ENCODE results near the gene SYNGR2. TPM values are rescaled to one million over a fixed set of nuclear protein-coding genes. Genes with fewer than 3 reads are reported as not detected.
"Not testable (repeated sequence)": the region's sequence is repeated elsewhere in the genome, so short reads cannot be mapped to it uniquely, and the experiment has no call there.

Gene SYNGR2
- total and polyA plus RNA-seq, 8 donors, result 28.6 to 219 (median 56.6) TPM

GRCh38 chr17:78168903-78169793, 767 bp downstream of the SYNGR2 start:
- H3K36me3 ChIP-seq, result peaks cover 6 to 24% (median 21%) of the 10 kb centered on the region in 4 donors
- H3K4me1 ChIP-seq, result peaks cover 51 to 62% (median 61%) of the 10 kb centered on the region in 4 donors
- peak overlapping the region; percentile 90 to 97 (median 93) for H3K27ac ChIP-seq
- H3K9me3 ChIP-seq, result no peaks in the 10 kb centered on the region
- TF ChIP-seq POLR2AphosphoS5 (IDR thresholded peaks at IDR 0.05) (no peak), POLR2A (IDR thresholded peaks at IDR 0.05) (no peak), EP300 (IDR thresholded peaks at IDR 0.05) (no peak)
- TF ChIP-seq, protein P1, sequence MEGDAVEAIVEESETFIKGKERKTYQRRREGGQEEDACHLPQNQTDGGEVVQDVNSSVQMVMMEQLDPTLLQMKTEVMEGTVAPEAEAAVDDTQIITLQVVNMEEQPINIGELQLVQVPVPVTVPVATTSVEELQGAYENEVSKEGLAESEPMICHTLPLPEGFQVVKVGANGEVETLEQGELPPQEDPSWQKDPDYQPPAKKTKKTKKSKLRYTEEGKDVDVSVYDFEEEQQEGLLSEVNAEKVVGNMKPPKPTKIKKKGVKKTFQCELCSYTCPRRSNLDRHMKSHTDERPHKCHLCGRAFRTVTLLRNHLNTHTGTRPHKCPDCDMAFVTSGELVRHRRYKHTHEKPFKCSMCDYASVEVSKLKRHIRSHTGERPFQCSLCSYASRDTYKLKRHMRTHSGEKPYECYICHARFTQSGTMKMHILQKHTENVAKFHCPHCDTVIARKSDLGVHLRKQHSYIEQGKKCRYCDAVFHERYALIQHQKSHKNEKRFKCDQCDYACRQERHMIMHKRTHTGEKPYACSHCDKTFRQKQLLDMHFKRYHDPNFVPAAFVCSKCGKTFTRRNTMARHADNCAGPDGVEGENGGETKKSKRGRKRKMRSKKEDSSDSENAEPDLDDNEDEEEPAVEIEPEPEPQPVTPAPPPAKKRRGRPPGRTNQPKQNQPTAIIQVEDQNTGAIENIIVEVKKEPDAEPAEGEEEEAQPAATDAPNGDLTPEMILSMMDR (IDR thresholded peaks at IDR 0.05), result no peak
- H3K27me3 ChIP-seq, result no peaks in the 10 kb centered on the region
- peak overlapping the region; percentile 73 to 97 (median 92) for H3K4me3 ChIP-seq
- intact Hi-C loops (cut with DNase I; ENCODE audit: low total_unique reads), result no loop called here
- 0 to 7% (median 6%) methylated on average over 5 to 38 of the region's 38 CpGs for WGBS, 5 donors
- DNase-seq, result peak; percentile 72 to 80

DNA sequence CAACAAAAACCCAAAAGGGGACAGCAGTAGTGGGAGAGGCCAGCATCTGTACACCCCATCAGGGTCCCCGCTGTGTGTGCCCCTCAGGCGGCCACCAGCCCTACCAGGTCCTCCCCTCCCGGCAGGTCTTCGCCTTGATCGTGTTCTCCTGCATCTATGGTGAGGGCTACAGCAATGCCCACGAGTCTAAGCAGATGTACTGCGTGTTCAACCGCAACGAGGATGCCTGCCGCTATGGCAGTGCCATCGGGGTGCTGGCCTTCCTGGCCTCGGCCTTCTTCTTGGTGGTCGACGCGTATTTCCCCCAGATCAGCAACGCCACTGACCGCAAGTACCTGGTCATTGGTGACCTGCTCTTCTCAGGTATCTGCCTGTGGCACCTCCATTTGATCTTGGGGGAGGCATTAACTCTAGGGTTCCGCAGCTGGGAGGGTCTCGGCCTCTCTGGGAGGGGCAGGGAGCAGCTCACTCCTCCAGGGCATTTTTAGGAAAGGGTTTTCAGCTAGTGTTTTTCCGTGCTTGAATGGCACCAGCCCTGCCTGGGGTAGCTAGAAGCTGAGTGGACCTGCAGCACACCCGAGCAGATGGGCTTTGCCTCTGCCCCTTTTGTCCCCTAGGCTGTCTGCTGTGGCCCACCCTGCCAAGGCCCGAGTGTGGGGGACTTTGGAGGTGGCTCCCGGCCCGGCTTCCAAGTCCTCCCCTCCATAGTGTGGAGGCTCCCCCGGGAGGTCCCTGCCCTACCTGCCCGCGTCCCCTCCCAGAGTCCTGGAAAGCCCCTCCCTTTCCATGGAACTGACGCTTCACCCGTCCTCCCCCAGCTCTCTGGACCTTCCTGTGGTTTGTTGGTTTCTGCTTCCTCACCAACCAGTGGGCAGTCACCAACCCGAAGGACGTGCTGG, 2.6 kb downstream of the SYNGR2 start:
- no peak for DNase-seq
- intact Hi-C loops (cut with DNase I; ENCODE audit: low total_unique reads), result no loop called here
- peaks cover 69 to 77% (median 74%) of the 10 kb centered on the region in 4 donors for H3K4me1 ChIP-seq

GRCh38 chr17:78171591-78172248, 3.3 kb downstream of the SYNGR2 start:
- H3K4me1 ChIP-seq, result peaks cover 76 to 85% (median 81%) of the 10 kb centered on the region in 4 donors
- H3K27me3 ChIP-seq; intact Hi-C loops (cut with DNase I; ENCODE audit: low total_unique reads); H3K9me3 ChIP-seq; DNase-seq: not testable (repeated sequence)
- peaks cover 6 to 24% (median 21%) of the 10 kb centered on the region in 4 donors for H3K36me3 ChIP-seq
- peak overlapping the region; percentile 73 to 97 (median 93) for H3K27ac ChIP-seq
- peak overlapping the region in 2 of 4 donors; percentile 10 to 33 for H3K4me3 ChIP-seq
- WGBS, 5 donors, result 66 to 73% (median 68%) methylated on average over 15 to 19 of the region's 19 CpGs

More for the DNA sequence above, 2.6 kb downstream of the SYNGR2 start:
- H3K27ac ChIP-seq, result peak overlapping the region; percentile 5 to 97 (median 93)
- WGBS, 5 donors, result 71 to 79% (median 74%) methylated on average over 30 to 31 of the region's 31 CpGs
- TF ChIP-seq, protein P1 (IDR thresholded peaks at IDR 0.05), result no peak
- TF ChIP-seq POLR2AphosphoS5 (IDR thresholded peaks at IDR 0.05) (no peak), POLR2A (IDR thresholded peaks at IDR 0.05) (no peak), EP300 (IDR thresholded peaks at IDR 0.05) (no peak)
- peaks cover 6 to 24% (median 21%) of the 10 kb centered on the region in 4 donors for H3K36me3 ChIP-seq
- H3K27me3 ChIP-seq, result no peaks in the 10 kb centered on the region
- peak overlapping the region in 1 of 4 donors; percentile 10 for H3K4me3 ChIP-seq
- H3K9me3 ChIP-seq, result no peaks in the 10 kb centered on the region

DNA sequence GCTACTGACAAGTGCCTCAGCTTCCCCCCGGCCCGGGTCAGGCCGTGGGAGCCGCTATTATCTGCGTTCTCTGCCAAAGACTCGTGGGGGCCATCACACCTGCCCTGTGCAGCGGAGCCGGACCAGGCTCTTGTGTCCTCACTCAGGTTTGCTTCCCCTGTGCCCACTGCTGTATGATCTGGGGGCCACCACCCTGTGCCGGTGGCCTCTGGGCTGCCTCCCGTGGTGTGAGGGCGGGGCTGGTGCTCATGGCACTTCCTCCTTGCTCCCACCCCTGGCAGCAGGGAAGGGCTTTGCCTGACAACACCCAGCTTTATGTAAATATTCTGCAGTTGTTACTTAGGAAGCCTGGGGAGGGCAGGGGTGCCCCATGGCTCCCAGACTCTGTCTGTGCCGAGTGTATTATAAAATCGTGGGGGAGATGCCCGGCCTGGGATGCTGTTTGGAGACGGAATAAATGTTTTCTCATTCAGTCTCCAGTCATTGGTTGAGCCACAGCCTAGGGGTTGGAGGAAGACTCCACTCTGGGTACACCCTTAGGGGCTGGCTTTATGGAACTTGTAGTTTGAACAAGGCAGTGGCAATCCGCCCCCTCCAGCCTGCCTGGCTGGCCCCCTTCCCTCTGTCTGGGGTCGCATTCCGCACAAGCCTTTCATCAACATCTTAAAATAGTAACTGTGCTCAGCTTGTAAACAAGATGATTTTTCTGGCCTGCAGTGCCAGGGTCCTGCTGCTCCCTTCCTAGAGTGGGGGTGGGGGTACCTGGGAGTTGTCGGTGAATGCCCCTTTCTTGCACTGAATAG, 4.1 kb downstream of the SYNGR2 start:
- TF ChIP-seq POLR2AphosphoS5 (IDR thresholded peaks at IDR 0.05), result peak in 2 of 3 donors; percentile 54
- TF ChIP-seq EP300 (IDR thresholded peaks at IDR 0.05), result no peak
- no peak for TF ChIP-seq POLR2A (IDR thresholded peaks at IDR 0.05)
- Histone ChIP-seq H3K4me1 (peaks cover 82 to 91% (median 87%) of the 10 kb centered on the region in 4 donors), H3K27me3 (no peaks in the 10 kb centered on the region), H3K9me3 (no peaks in the 10 kb centered on the region), H3K4me3 (peak overlapping the region in 2 of 4 donors; percentile 10 to 33), H3K27ac (peak overlapping the region; percentile 73 to 97 (median 93)), H3K36me3 (peaks cover 6 to 24% (median 21%) of the 10 kb centered on the region in 4 donors)
- peak; percentile 73 to 83 for DNase-seq
- intact Hi-C loops (cut with DNase I; ENCODE audit: low total_unique reads), result no loop called here
- 22 to 40% (median 29%) methylated on average over 14 to 19 of the region's 19 CpGs for WGBS, 5 donors

Data from stomach (tissue), 9 donors.